Keratinocyte (primary cell): ENCODE data around the gene DENND1C. TPM values are rescaled to one million over a fixed set of nuclear protein-coding genes. Genes with fewer than 3 reads are reported as not detected.

ENCODE experiments used
- DNase-seq: peaks from one replicate; pipeline ENCODE4 v3.0.0-alpha.2; 2011; ENCODE audit warnings: low read depth, missing footprints, low spot score
- FAIRE-seq: peaks from 2 replicates; lab custom pipeline; 2011; peaks lifted over from hg19 to GRCh38; lab: Jason Lieb, UNC
- H2AFZ ChIP-seq: 2 replicates; pipeline ENCODE4 v1.6.0; 2012; ENCODE audit warnings: low read length, control low read depth, inconsistent platforms; ENCODE audit not compliant: control insufficient read depth
- H3K27ac ChIP-seq: 2 replicates; pipeline ENCODE4 v1.5.1; 2011; ENCODE audit warnings: low read length; ENCODE audit not compliant: control insufficient read depth, insufficient read depth
- H3K27me3 ChIP-seq: 3 replicates; pipeline ENCODE4 v1.6.0; 2011; ENCODE audit warnings: low read length; ENCODE audit not compliant: control insufficient read depth, insufficient read depth; ENCODE audit errors: extremely low read depth
- H3K36me3 ChIP-seq, 2 experiments: 2 replicates in 1 of 2; 3 replicates in 1 of 2; pipeline ENCODE4 v1.5.1; 2011; ENCODE audit warnings: low read length in 2 of 2, mild to moderate bottlenecking in 1 of 2; ENCODE audit not compliant: control insufficient read depth in 2 of 2, insufficient read depth in 2 of 2; ENCODE audit errors: extremely low read depth in 1 of 2
- H3K4me1 ChIP-seq: 3 replicates; pipeline ENCODE4 v1.5.1; 2011; ENCODE audit warnings: low read length; ENCODE audit not compliant: control insufficient read depth, insufficient read depth; ENCODE audit errors: extremely low read depth
- H3K4me2 ChIP-seq: 3 replicates; pipeline ENCODE4 v1.6.0; 2011; ENCODE audit warnings: low read depth, low read length; ENCODE audit not compliant: control insufficient read depth, insufficient read depth; ENCODE audit errors: extremely low read depth
- H3K4me3 ChIP-seq, 3 experiments: fragments of 200-600 bp in 1 of 3; sonication (generic) in 1 of 3; 2 replicates in 2 of 3; 3 replicates in 1 of 3; pipeline ENCODE4 v1.5.1; 2011 to 2016; ENCODE audit warnings: low read length in 3 of 3, mild to moderate bottlenecking in 3 of 3, control low read depth in 2 of 3, inconsistent platforms in 1 of 3, low read depth in 1 of 3, mixed read lengths in 1 of 3, mixed run types in 1 of 3, moderate library complexity in 1 of 3; ENCODE audit not compliant: control insufficient read depth in 2 of 3, insufficient read depth in 2 of 3; ENCODE audit errors: extremely low read depth in 1 of 3
- H3K79me2 ChIP-seq: 2 replicates; pipeline ENCODE4 v1.6.0; 2012; ENCODE audit warnings: low read length; ENCODE audit not compliant: control insufficient read depth, insufficient read depth
- H3K9ac ChIP-seq: 3 replicates; pipeline ENCODE4 v1.6.0; 2011; ENCODE audit warnings: low read length; ENCODE audit not compliant: control insufficient read depth, insufficient read depth; ENCODE audit errors: extremely low read depth
- H3K9me1 ChIP-seq: 3 replicates; pipeline ENCODE4 v1.6.0; 2011; ENCODE audit warnings: low read length; ENCODE audit not compliant: control insufficient read depth, insufficient read depth; ENCODE audit errors: extremely low read depth
- H3K9me3 ChIP-seq: 2 replicates; pipeline ENCODE4 v1.5.1; 2012; ENCODE audit warnings: low read depth, low read length; ENCODE audit not compliant: control insufficient read depth
- H4K20me1 ChIP-seq: 3 replicates; pipeline ENCODE4 v1.6.0; 2011; ENCODE audit warnings: low read length; ENCODE audit not compliant: control insufficient read depth, insufficient read depth; ENCODE audit errors: extremely low read depth
- EZH2 ChIP-seq: IDR thresholded peaks from one replicate; pipeline ENCODE4 v1.6.1; 2012; ENCODE audit warnings: inconsistent platforms, mild to moderate bottlenecking, low read length, moderate library complexity
- dilution Hi-C: fragments of 300-500 bp; cut with MboI; formaldehyde crosslinking; loops from one replicate; pipeline ENCODE4 v1.7.0; 2020; ENCODE audit warnings: low sequenced_read_pairs; ENCODE audit not compliant: extremely low pct_ligation_motif_present
- polyA plus RNA-seq, 5 experiments: library from polyadenylated mRNA; depleted of rRNA in 3 of 5; stranded (reverse) in 3 of 5; stranded (forward) in 1 of 5; unstranded in 1 of 5; fragments of >200 nt; gene quantifications; 1 replicate in 1 of 5; 2 replicates in 3 of 5; 3 replicates in 1 of 5; pipeline versions ENCODE4 v1.2.1 to v1.2.3, GENCODE V29; 2011 to 2012; ENCODE audit warnings: missing spikeins in 2 of 5, low read depth in 1 of 5, low replicate concordance in 1 of 5
- TF ChIP-seq, protein P1 (sequence below), 3 experiments: IDR thresholded peaks in 1 of 3; conservative IDR thresholded peaks in 1 of 3; optimal IDR thresholded peaks in 1 of 3; 2 replicates in 2 of 3; 3 replicates in 1 of 3; pipeline versions ENCODE3 to v1.5.1; 2011; ENCODE audit warnings: low read length in 3 of 3, mild to moderate bottlenecking in 3 of 3, moderate library complexity in 2 of 3, control low read depth in 1 of 3, inconsistent platforms in 1 of 3; ENCODE audit not compliant: insufficient read depth in 2 of 3; ENCODE audit errors: extremely low read depth in 1 of 3

The DENND1C gene
- polyA plus RNA-seq, 1 donor (not counting 4 experiments of a cell fraction or from before 2014, with no cell fraction given) = 0.09 TPM

DNA sequence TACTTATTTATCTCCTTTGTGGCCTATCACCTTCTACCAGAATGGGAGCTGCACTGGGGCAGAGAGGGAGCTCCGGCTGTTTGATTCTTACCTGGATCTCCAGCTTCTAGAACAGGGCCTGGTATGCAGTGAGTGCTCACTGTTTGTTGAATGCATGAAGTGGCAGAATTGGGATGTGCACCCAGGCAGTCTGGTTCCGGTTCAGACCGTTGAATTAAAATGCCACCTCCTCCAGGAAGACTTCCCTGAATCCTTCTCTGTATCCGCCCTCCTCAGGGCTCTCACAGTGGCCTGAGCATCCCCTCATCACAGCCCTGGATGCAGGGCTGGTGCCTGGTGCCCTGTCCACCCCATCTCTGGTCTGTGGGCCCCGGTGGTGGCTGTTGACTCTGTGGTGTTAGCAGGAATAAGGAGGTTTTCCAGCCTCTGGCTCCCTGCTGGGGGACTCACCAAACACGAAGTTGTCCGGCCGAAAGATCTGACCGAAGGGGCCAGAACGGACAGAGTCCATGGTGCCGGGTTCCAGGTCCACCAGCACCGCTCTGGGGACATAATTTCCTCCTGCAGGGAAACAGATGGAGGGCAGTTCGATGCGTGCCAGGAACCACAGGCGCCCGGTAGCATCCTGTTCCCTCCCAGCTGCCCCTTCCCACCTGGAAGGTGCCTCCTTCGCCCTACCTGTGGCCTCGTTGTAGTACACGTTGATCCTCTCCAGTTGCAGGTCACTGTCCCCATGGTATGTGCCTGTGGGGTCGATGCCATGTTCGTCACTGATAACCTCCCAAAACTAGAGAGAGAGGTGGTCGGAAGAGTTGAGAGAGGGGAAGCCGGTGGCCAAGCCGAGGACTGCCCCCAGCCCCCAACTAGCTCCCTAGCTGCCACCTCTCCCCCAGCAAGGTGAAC lies 19.5 kb upstream of the DENND1C start:
- Histone ChIP-seq H3K4me3 (no peak overlapping the region), H3K9me3 (no peaks in the 10 kb centered on the region), H3K9me1 (no peaks in the 10 kb centered on the region), H2AFZ (no peak overlapping the region), H3K27me3 (peaks cover 46% of the 10 kb centered on the region), H3K27ac (no peak overlapping the region), H3K79me2 (no peaks in the 10 kb centered on the region), H4K20me1 (no peaks in the 10 kb centered on the region), H3K9ac (no peak overlapping the region), H3K36me3 (no peaks in the 10 kb centered on the region), H3K4me2 (no peak overlapping the region), H3K4me1 (no peaks in the 10 kb centered on the region)
- DNase-seq = no peak
- no peak for FAIRE-seq
- dilution Hi-C loops = no loop called here
- TF ChIP-seq, protein P1, sequence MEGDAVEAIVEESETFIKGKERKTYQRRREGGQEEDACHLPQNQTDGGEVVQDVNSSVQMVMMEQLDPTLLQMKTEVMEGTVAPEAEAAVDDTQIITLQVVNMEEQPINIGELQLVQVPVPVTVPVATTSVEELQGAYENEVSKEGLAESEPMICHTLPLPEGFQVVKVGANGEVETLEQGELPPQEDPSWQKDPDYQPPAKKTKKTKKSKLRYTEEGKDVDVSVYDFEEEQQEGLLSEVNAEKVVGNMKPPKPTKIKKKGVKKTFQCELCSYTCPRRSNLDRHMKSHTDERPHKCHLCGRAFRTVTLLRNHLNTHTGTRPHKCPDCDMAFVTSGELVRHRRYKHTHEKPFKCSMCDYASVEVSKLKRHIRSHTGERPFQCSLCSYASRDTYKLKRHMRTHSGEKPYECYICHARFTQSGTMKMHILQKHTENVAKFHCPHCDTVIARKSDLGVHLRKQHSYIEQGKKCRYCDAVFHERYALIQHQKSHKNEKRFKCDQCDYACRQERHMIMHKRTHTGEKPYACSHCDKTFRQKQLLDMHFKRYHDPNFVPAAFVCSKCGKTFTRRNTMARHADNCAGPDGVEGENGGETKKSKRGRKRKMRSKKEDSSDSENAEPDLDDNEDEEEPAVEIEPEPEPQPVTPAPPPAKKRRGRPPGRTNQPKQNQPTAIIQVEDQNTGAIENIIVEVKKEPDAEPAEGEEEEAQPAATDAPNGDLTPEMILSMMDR (optimal IDR thresholded peaks at IDR 0.05 in 1 of 3, IDR thresholded peaks at IDR 0.05 in 1 of 3, conservative IDR thresholded peaks at IDR 0.05 in 1 of 3; ENCODE audit: extremely low read depth in 1 of 3, insufficient read depth in 2 of 3, low read length in 3 of 3) = no peak
- no peak for TF ChIP-seq EZH2

DNA sequence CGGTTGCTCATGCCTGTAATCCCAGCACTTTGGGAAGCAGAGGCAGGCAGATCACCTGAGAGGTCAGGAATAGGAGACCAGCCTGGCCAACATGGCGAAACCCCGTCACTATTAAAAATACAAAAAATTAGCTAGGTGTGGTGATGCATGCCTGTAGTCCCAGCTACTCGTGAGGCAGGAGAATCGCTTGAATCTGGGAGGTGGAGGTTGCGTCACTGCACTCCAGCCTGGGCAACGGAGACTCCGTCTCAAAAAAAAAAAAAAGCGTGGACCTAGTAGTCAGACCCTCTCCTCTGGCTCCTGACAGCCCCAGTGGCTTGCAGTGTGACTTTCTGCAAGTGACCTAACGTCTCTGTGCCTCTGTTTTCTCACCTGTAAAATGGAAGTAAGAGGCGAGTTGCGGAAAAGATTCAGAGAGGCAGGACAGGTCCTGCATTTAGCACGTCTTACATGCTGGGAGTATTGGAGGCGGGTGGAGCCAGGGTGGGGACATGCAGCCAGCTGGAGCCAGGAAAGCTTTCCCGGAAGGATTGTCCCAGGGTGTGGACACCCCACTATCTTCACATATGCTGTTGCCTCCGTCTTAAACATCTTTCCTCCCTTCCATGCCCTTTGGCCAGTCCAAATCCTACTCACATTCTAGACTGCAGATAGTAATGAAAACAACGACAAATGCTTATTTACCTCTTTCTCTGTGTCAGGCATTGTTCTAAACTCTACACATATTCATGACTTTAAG lies 17.6 kb upstream of the DENND1C start:
- H3K79me2 ChIP-seq = no peaks in the 10 kb centered on the region
- H3K36me3 ChIP-seq = no peaks in the 10 kb centered on the region
- peak overlapping the region; percentile 57 for H3K4me2 ChIP-seq
- H3K4me1 ChIP-seq = no peaks in the 10 kb centered on the region
- TF ChIP-seq EZH2 = no peak
- TF ChIP-seq, protein P1 (optimal IDR thresholded peaks at IDR 0.05 in 1 of 3, IDR thresholded peaks at IDR 0.05 in 1 of 3, conservative IDR thresholded peaks at IDR 0.05 in 1 of 3; ENCODE audit: extremely low read depth in 1 of 3, insufficient read depth in 2 of 3, low read length in 3 of 3) = no peak
- dilution Hi-C loops = no loop called here
- H2AFZ ChIP-seq = peak overlapping the region; percentile 29
- no peak overlapping the region for H3K27ac ChIP-seq
- no peak overlapping the region for H3K9ac ChIP-seq
- H4K20me1 ChIP-seq = no peaks in the 10 kb centered on the region
- peaks cover 46% of the 10 kb centered on the region for H3K27me3 ChIP-seq
- H3K9me1 ChIP-seq = no peaks in the 10 kb centered on the region
- H3K4me3 ChIP-seq = peak overlapping the region in 1 of 3 experiments; percentile 40
- no peaks in the 10 kb centered on the region for H3K9me3 ChIP-seq
- DNase-seq = no peak
- no peak for FAIRE-seq
